Measurements from ENCODE around the gene MYO10.

DNA sequence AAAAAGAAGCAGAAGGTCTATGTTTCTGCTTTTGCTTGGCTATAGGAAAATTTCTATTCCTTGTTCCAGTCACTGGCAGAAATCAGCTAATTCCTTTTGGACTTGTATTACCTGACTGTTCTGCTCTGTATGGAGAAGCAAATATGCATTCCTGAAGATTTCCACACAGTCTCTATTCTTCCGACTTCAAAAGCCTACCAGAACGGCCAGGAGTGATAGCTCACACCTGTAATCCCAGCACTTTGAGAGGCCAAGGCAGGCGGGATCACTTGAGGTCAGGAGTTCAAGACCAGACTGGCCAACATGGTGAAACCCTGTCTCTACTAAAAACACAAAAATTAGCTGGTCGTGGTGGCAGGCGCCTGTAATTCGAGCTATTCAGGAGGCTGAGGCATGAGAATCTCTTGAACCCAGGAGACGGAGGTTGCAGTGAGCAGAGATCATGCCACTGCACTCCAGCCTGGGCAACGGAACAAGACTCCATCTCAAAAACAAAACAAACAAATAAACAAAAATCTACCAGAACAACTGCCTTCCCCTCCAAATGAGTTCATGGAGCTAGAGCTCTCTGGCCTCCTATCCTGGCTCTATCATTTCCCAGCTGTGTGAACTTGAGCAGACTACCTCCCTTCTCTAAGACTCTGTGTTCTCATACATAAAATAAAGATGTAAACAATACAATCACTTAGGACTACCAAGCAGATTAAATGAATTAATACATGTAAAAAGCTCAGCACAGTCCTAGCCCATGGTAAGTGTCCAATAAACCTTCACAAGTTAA lies 17.0 kb downstream of the MYO10 start:
- TF ChIP-seq, protein P1, sequence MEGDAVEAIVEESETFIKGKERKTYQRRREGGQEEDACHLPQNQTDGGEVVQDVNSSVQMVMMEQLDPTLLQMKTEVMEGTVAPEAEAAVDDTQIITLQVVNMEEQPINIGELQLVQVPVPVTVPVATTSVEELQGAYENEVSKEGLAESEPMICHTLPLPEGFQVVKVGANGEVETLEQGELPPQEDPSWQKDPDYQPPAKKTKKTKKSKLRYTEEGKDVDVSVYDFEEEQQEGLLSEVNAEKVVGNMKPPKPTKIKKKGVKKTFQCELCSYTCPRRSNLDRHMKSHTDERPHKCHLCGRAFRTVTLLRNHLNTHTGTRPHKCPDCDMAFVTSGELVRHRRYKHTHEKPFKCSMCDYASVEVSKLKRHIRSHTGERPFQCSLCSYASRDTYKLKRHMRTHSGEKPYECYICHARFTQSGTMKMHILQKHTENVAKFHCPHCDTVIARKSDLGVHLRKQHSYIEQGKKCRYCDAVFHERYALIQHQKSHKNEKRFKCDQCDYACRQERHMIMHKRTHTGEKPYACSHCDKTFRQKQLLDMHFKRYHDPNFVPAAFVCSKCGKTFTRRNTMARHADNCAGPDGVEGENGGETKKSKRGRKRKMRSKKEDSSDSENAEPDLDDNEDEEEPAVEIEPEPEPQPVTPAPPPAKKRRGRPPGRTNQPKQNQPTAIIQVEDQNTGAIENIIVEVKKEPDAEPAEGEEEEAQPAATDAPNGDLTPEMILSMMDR (IDR thresholded peaks at IDR 0.05), result no peak
- TF ChIP-seq POLR2A (IDR thresholded peaks at IDR 0.05) (no peak), EP300 (IDR thresholded peaks at IDR 0.05) (no peak), POLR2AphosphoS5 (IDR thresholded peaks at IDR 0.05) (no peak)

Data from upper lobe of left lung (tissue), 4 donors.